Lower leg skin (tissue), 4 donors: ENCODE results near the gene RGPD8. TPM values are rescaled to one million over a fixed set of nuclear protein-coding genes. Genes with fewer than 3 reads are reported as not detected.
"Not testable (repeated sequence)": the region's sequence is repeated elsewhere in the genome, so short reads cannot be mapped to it uniquely, and the experiment has no call there.

ENCODE experiments used
- DNase-seq, 2 donors: peaks; one replicate each; pipeline ENCODE4 v3.0.0-alpha.2; 2019; ENCODE audit warnings: low spot score in 2 of 2
- H3K4me3 ChIP-seq: fragments of 200-600 bp; sonication (generic); 2 replicates; pipeline ENCODE4 v1.5.1; 2017; ENCODE audit warnings: mild to moderate bottlenecking, low read depth; ENCODE audit not compliant: poor library complexity, severe bottlenecking
- CTCF ChIP-seq, 3 donors: fragments of 450-650 bp; IDR thresholded peaks; one replicate each; pipeline ENCODE4 v1.5.1; 2016; ENCODE audit warnings: antibody characterized with exemption in 3 of 3, mild to moderate bottlenecking in 3 of 3, moderate library complexity in 2 of 3
- POLR2A ChIP-seq, 2 donors: fragments of 450-650 bp; IDR thresholded peaks; one replicate each; pipeline ENCODE4 v1.6.1; 2016 to 2017; ENCODE audit warnings: antibody characterized with exemption in 2 of 2, mild to moderate bottlenecking in 1 of 2, moderate library complexity in 1 of 2
- WGBS, 2 donors: methylation state at CpG; one replicate each; pipeline ENCODE4 v1.1.5; 2018; 5-methylcytosine and 5-hydroxymethylcytosine counted together
- intact Hi-C: fragments of 100-400 bp; cut with DNase I; formaldehyde crosslinking; loops from one replicate; pipeline ENCODE4 v1.15.0; 2023; ENCODE audit warnings: low total_unique reads
- total RNA-seq, 4 donors: library from RNA; depleted of rRNA; stranded (reverse); fragments of >200 nt; gene quantifications; one replicate each; pipeline ENCODE4 v1.1.0, GENCODE V29; 2016

The RGPD8 gene
- 10 to 100 TPM; 10.5 to 24.8 (median 12.8) TPM for total RNA-seq

GRCh38 chr2:112433480-112433879, at the start of gene RGPD8:
Gene RGPD8 (minus strand): TSS chr2:112433645. CDS start chr2:112433453, 192 bp downstream.
- peak within 1 kb of the TSS; percentile 45 for H3K4me3 ChIP-seq
- intact Hi-C loops = not testable (repeated sequence)
- peak; percentile 83 to 98 for DNase-seq
- 0 to 3% methylated on average over 11 to 12 of the region's 26 CpGs for WGBS, 2 donors

- 5% methylated on average over 10 of the region's 10 CpGs for WGBS, 2 donors
- intact Hi-C loops = loop anchor here (10.0 kb wide), 1 partner anchor 242 kb away; the partner anchor contains the start of gene NT5DC4
- peak overlapping the region; percentile 87 for H3K4me3 ChIP-seq
- DNase-seq = no peak
- no peak for TF ChIP-seq CTCF (IDR thresholded peaks at IDR 0.05)
- TF ChIP-seq POLR2A (IDR thresholded peaks at IDR 0.05) = no peak
Observed at GRCh38 chr2:112483042-112483473, 49.6 kb upstream of the RGPD8 start.

GRCh38 chr2:112482309-112483041, 49.0 kb upstream of the RGPD8 start:
- DNase-seq = peak; percentile 17 to 87
- intact Hi-C loops = loop anchor here (10.0 kb wide), 1 partner anchor 242 kb away; the partner anchor contains the start of gene NT5DC4
- peak overlapping the region; percentile 87 for H3K4me3 ChIP-seq
- 0 to 1% methylated on average over 47 to 59 of the region's 77 CpGs for WGBS, 2 donors
- TF ChIP-seq POLR2A (IDR thresholded peaks at IDR 0.05) = no peak

- TF ChIP-seq CTCF (IDR thresholded peaks at IDR 0.05) (no peak), POLR2A (IDR thresholded peaks at IDR 0.05) (no peak)
- H3K4me3 ChIP-seq = peak within 1 kb of the TSS; percentile 87
- peak; percentile 61 to 94 for DNase-seq
- intact Hi-C loops = loop anchor here (10.0 kb wide), 1 partner anchor 243 kb away; the partner anchor contains the start of gene NT5DC4
- 0% methylated on average over 24 to 36 of the region's 82 CpGs for WGBS, 2 donors
Observed at GRCh38 chr2:112481528-112482233, 48.2 kb upstream of the RGPD8 start, which contains the start of gene TTL. Gene TTL (plus strand): TSS chr2:112482156. CDS start chr2:112482345, 189 bp downstream.

GRCh38 chr2:112481050-112481527, 47.6 kb upstream of the RGPD8 start:
- H3K4me3 ChIP-seq = peak overlapping the region; percentile 63
- TF ChIP-seq POLR2A (IDR thresholded peaks at IDR 0.05) (no peak), CTCF (IDR thresholded peaks at IDR 0.05) (peak in 1 of 3 donors; percentile 13)
- WGBS, 2 donors = 0% methylated on average over 18 to 19 of the region's 19 CpGs
- intact Hi-C loops = loop anchor here (10.0 kb wide), 1 partner anchor 244 kb away; the partner anchor contains the start of gene NT5DC4
- peak; percentile 70 to 95 for DNase-seq

GRCh38 chr2:112480530-112481049, 47.1 kb upstream of the RGPD8 start:
- H3K4me3 ChIP-seq = peak overlapping the region; percentile 63
- 13 to 18% methylated on average over 20 of the region's 20 CpGs for WGBS, 2 donors

More at GRCh38 chr2:112480530-112481049, 47.1 kb upstream of the RGPD8 start:
- TF ChIP-seq POLR2A (IDR thresholded peaks at IDR 0.05) (no peak), CTCF (IDR thresholded peaks at IDR 0.05) (no peak)
- no peak for DNase-seq
- intact Hi-C loops = loop anchor here (10.0 kb wide), 1 partner anchor 244 kb away; the partner anchor contains the start of gene NT5DC4
